HepG2 (cell line): ENCODE data around the gene SPP1.

Experiments
- ERF ChIP-seq: IDR thresholded peaks from 2 replicates; pipeline ENCODE4 v1.6.1; 2018; ENCODE audit warnings: missing biosample characterization, missing genetic modification reagents
- HCFC1 ChIP-seq: fragments of 150-350 bp; IDR thresholded peaks from 2 replicates; pipeline ENCODE4 v1.6.1; 2014; ENCODE audit warnings: low read depth, low read length
- MZF1 ChIP-seq: sonication (generic); formaldehyde crosslinking; IDR thresholded peaks from 2 replicates; pipeline ENCODE4 v1.8.1; 2023; ENCODE audit warnings: mild to moderate bottlenecking, missing genetic modification reagents, borderline replicate concordance
- PLRG1 ChIP-seq: fragments of 450-650 bp; conservative IDR thresholded peaks from 2 replicates; pipeline ENCODE4 v1.6.1; 2016
- POLR2AphosphoS5 ChIP-seq: IDR thresholded peaks from 2 replicates; pipeline ENCODE4 v1.6.1; 2012; ENCODE audit warnings: low read depth, low read length
- SMARCC2 ChIP-seq: fragments of 450-650 bp; IDR thresholded peaks from 2 replicates; pipeline ENCODE4 v1.6.1; 2017; ENCODE audit warnings: antibody characterized with exemption, mild to moderate bottlenecking
- ZNF121 ChIP-seq: sonication (generic); formaldehyde crosslinking; IDR thresholded peaks from 2 replicates; pipeline ENCODE4 v1.5.0; 2020; ENCODE audit warnings: mild to moderate bottlenecking, missing genetic modification reagents
- ZNF143 ChIP-seq: sonication (generic); formaldehyde crosslinking; IDR thresholded peaks from 2 replicates; pipeline ENCODE4 v1.4.0; 2020; ENCODE audit warnings: missing genetic modification reagents
- ZNF33B ChIP-seq: sonication (generic); formaldehyde crosslinking; IDR thresholded peaks from 2 replicates; pipeline ENCODE4 v1.5.1; 2020; ENCODE audit warnings: mild to moderate bottlenecking, missing genetic modification reagents
- ZNF549 ChIP-seq: sonication (generic); formaldehyde crosslinking; IDR thresholded peaks from 2 replicates; pipeline ENCODE4 v1.5.0; 2020; ENCODE audit warnings: missing genetic modification reagents
- TF ChIP-seq, protein P1 (sequence below): IDR thresholded peaks from 2 replicates; pipeline ENCODE4 v1.6.1; 2016; ENCODE audit warnings: missing compliant biosample characterization, missing genetic modification reagents, borderline replicate concordance
- TF ChIP-seq, protein P2 (sequence below): sonication (generic); formaldehyde crosslinking; IDR thresholded peaks from 2 replicates; pipeline ENCODE4 v1.5.0; 2020; ENCODE audit warnings: mild to moderate bottlenecking, missing genetic modification reagents, moderate library complexity
- TF ChIP-seq, protein P3 (sequence below): conservative IDR thresholded peaks from 2 replicates; pipeline ENCODE4 v1.6.1; 2018; ENCODE audit warnings: missing genetic modification reagents
- TF ChIP-seq, protein P4 (sequence below): sonication (generic); formaldehyde crosslinking; conservative IDR thresholded peaks from 2 replicates; pipeline ENCODE4 v1.4.0; 2020; ENCODE audit warnings: missing genetic modification reagents

DNA sequence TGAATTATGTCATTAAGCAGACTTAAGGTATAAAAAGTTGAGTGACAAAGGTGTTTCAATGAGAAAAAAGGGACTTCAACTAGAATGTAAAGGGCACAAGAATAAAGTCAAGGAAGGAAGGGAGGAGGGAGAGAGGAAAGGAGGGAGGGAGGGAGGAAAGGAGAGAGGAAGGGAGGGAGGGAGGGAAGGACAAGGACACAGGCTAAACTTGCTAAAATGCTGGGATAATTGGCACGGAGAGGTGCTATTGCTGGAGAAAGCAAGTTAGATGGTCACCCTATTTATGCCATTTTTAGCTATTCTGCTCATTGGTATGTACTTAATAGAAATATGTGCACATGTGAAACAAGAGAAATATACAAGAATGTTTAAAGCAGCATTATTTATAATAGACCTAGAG is 44.9 kb upstream of the SPP1 start:
- TF ChIP-seq, protein P1, sequence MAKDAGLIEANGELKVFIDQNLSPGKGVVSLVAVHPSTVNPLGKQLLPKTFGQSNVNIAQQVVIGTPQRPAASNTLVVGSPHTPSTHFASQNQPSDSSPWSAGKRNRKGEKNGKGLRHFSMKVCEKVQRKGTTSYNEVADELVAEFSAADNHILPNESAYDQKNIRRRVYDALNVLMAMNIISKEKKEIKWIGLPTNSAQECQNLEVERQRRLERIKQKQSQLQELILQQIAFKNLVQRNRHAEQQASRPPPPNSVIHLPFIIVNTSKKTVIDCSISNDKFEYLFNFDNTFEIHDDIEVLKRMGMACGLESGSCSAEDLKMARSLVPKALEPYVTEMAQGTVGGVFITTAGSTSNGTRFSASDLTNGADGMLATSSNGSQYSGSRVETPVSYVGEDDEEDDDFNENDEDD (CRISPR knock-in tag) = no peak
- TF ChIP-seq, protein P2, sequence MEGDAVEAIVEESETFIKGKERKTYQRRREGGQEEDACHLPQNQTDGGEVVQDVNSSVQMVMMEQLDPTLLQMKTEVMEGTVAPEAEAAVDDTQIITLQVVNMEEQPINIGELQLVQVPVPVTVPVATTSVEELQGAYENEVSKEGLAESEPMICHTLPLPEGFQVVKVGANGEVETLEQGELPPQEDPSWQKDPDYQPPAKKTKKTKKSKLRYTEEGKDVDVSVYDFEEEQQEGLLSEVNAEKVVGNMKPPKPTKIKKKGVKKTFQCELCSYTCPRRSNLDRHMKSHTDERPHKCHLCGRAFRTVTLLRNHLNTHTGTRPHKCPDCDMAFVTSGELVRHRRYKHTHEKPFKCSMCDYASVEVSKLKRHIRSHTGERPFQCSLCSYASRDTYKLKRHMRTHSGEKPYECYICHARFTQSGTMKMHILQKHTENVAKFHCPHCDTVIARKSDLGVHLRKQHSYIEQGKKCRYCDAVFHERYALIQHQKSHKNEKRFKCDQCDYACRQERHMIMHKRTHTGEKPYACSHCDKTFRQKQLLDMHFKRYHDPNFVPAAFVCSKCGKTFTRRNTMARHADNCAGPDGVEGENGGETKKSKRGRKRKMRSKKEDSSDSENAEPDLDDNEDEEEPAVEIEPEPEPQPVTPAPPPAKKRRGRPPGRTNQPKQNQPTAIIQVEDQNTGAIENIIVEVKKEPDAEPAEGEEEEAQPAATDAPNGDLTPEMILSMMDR (CRISPR knock-in tag) = no peak
- TF ChIP-seq ZNF121 = no peak
- TF ChIP-seq, protein P3, sequence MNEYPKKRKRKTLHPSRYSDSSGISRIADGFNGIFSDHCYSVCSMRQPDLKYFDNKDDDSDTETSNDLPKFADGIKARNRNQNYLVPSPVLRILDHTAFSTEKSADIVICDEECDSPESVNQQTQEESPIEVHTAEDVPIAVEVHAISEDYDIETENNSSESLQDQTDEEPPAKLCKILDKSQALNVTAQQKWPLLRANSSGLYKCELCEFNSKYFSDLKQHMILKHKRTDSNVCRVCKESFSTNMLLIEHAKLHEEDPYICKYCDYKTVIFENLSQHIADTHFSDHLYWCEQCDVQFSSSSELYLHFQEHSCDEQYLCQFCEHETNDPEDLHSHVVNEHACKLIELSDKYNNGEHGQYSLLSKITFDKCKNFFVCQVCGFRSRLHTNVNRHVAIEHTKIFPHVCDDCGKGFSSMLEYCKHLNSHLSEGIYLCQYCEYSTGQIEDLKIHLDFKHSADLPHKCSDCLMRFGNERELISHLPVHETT (CRISPR knock-in tag) = no peak
- no peak for TF ChIP-seq SMARCC2
- no peak for TF ChIP-seq PLRG1
- TF ChIP-seq ERF (CRISPR knock-in tag) = no peak
- TF ChIP-seq, protein P4, sequence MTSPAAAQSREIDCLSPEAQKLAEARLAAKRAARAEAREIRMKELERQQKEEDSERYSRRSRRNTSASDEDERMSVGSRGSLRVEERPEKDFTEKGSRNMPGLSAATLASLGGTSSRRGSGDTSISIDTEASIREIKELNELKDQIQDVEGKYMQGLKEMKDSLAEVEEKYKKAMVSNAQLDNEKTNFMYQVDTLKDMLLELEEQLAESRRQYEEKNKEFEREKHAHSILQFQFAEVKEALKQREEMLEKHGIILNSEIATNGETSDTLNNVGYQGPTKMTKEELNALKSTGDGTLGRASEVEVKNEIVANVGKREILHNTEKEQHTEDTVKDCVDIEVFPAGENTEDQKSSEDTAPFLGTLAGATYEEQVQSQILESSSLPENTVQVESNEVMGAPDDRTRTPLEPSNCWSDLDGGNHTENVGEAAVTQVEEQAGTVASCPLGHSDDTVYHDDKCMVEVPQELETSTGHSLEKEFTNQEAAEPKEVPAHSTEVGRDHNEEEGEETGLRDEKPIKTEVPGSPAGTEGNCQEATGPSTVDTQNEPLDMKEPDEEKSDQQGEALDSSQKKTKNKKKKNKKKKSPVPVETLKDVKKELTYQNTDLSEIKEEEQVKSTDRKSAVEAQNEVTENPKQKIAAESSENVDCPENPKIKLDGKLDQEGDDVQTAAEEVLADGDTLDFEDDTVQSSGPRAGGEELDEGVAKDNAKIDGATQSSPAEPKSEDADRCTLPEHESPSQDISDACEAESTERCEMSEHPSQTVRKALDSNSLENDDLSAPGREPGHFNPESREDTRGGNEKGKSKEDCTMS (CRISPR knock-in tag) = no peak
- TF ChIP-seq POLR2AphosphoS5 = no peak
- TF ChIP-seq ZNF33B (CRISPR knock-in tag) = no peak
- no peak for TF ChIP-seq HCFC1
- TF ChIP-seq MZF1 (CRISPR knock-in tag) = no peak
- TF ChIP-seq ZNF143 (CRISPR knock-in tag) = no peak
- TF ChIP-seq ZNF549 (CRISPR knock-in tag) = no peak
